Stomach (tissue), 4 donors: Measurements from ENCODE around the gene SLC25A23.

Experiments
- EP300 ChIP-seq: sonication (generic); formaldehyde crosslinking; IDR thresholded peaks from one replicate; pipeline ENCODE4 v1.6.1; 2017; ENCODE audit warnings: antibody characterized with exemption
- POLR2A ChIP-seq, 4 donors: fragments of 450-650 bp; IDR thresholded peaks; one replicate each; pipeline ENCODE4 v1.6.1; 2016; ENCODE audit warnings: antibody characterized with exemption in 4 of 4, control low read depth in 2 of 4, mild to moderate bottlenecking in 1 of 4, moderate library complexity in 1 of 4
- POLR2AphosphoS5 ChIP-seq, 3 donors: sonication (generic); formaldehyde crosslinking; IDR thresholded peaks; one replicate each; pipeline ENCODE4 v1.6.1; 2016; ENCODE audit warnings: antibody characterized with exemption in 3 of 3
- TF ChIP-seq, protein P1 (sequence below), 7 experiments: fragments of 450-650 bp in 4 of 7; fragments of 200-600 bp in 3 of 7; sonication (generic) in 3 of 7; IDR thresholded peaks; one replicate each; pipeline ENCODE4 v1.5.1; 2016 to 2019; ENCODE audit warnings: antibody characterized with exemption in 7 of 7, control low read depth in 2 of 7, mild to moderate bottlenecking in 1 of 7

DNA sequence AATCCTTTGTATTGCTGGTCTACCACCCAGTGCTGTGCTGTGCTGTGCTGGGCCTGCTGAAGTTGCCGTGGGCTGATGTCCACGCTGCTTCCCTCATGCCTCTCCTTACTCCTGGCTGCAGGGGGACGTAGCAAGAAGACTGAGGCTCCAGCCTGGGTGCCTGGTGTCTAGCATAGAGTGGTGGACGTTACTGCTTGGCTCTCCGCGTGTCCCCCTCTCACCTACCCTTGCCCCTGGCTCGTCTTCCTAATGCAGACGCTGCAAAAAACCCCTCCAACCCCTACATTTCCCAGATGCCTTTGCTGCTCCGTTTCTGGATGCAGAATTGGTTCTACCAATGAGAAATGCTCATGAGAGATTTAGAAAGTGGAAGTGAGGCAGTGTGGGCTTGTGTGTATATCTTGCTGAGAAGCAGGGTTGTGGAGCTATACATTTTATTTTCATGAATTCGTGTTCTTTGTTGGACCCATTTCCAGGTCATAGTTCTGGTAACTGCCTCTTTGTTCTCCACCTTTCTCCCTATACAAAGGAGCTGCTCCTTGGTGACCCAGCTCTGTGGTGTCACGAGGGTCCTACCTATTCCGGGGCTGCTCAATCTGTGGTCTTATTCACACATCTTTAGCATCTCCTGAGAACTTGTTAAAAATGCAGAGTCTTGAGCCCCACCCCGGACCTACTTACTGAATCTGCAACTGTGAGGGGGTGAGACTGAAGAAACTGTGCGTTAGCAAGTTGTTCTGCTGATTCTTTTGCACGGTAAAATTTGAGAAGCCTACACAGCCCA lies 29.9 kb upstream of the SLC25A23 start:
- TF ChIP-seq POLR2A (IDR thresholded peaks at IDR 0.05): no peak
- TF ChIP-seq, protein P1, sequence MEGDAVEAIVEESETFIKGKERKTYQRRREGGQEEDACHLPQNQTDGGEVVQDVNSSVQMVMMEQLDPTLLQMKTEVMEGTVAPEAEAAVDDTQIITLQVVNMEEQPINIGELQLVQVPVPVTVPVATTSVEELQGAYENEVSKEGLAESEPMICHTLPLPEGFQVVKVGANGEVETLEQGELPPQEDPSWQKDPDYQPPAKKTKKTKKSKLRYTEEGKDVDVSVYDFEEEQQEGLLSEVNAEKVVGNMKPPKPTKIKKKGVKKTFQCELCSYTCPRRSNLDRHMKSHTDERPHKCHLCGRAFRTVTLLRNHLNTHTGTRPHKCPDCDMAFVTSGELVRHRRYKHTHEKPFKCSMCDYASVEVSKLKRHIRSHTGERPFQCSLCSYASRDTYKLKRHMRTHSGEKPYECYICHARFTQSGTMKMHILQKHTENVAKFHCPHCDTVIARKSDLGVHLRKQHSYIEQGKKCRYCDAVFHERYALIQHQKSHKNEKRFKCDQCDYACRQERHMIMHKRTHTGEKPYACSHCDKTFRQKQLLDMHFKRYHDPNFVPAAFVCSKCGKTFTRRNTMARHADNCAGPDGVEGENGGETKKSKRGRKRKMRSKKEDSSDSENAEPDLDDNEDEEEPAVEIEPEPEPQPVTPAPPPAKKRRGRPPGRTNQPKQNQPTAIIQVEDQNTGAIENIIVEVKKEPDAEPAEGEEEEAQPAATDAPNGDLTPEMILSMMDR (IDR thresholded peaks at IDR 0.05): no peak
- no peak for TF ChIP-seq EP300
- no peak for TF ChIP-seq POLR2AphosphoS5 (IDR thresholded peaks at IDR 0.05)
